ENCODE results near the gene IGFBP7.

Gene IGFBP7

GRCh38 chr4:57131849-57132742 is 21.9 kb upstream of the IGFBP7 start:
- DNase-seq (ENCODE audit: low read depth in 3 of 3), result no peak

DNA sequence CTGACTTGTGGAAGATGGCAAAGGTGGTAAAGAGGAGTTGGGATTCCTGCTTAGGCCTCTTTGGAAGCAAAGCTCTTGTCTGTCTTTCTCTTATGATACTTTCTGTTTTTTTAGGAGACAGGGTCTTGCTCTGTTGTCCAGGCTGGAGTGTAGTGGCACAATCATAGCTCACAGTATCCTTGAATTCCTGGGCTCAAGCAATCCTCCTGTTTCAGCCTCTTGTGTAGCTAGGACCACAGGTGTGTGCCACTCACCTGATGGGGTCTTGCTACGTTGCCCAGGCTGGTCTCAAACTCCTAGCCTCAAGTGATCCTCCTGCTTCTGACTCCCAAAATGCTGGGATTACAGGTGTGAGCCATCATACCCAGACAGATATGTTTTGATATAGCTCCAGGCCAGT is 19.3 kb upstream of the IGFBP7 start:
- DNase-seq (ENCODE audit: low read depth in 3 of 3), result no peak

- DNase-seq (ENCODE audit: low read depth in 3 of 3), result no peak
These were observed 17.2 kb upstream of the IGFBP7 start for GRCh38 chr4:57127361-57127760.

- DNase-seq (ENCODE audit: low read depth in 3 of 3), result no peak
These were observed 15.8 kb upstream of the IGFBP7 start for GRCh38 chr4:57125996-57126395.

GRCh38 chr4:57124145-57124544 is 14.0 kb upstream of the IGFBP7 start:
- DNase-seq (ENCODE audit: low read depth in 3 of 3), result no peak

GRCh38 chr4:57122959-57123358 is 12.8 kb upstream of the IGFBP7 start:
- no peak for DNase-seq (ENCODE audit: low read depth in 3 of 3)

- DNase-seq (ENCODE audit: low read depth in 3 of 3), result no peak
These were observed 9.0 kb upstream of the IGFBP7 start for GRCh38 chr4:57119054-57119651.

DNA sequence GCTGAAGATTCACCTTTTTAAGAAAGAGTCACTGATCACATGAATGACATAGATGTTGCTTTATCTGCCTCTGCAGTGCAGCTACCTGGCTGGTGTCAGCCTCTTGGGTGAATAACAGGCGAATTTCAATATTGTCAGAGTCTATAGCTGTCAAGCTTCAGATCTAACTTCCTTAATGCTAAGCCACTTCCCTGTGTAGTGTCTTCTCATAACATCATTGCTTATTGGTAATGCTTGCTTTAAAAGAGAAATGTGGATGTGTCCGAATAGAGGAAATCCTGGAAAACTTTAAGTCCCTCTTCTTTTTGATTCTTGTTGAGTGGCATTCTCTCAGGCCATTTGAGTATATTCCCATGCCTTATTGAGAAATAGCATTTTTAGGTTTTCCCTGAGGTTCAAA is 7.3 kb upstream of the IGFBP7 start:
- DNase-seq (ENCODE audit: low read depth in 3 of 3), result no peak

GRCh38 chr4:57116245-57116644 is 6.1 kb upstream of the IGFBP7 start:
- DNase-seq (ENCODE audit: low read depth in 3 of 3), result no peak

DNA sequence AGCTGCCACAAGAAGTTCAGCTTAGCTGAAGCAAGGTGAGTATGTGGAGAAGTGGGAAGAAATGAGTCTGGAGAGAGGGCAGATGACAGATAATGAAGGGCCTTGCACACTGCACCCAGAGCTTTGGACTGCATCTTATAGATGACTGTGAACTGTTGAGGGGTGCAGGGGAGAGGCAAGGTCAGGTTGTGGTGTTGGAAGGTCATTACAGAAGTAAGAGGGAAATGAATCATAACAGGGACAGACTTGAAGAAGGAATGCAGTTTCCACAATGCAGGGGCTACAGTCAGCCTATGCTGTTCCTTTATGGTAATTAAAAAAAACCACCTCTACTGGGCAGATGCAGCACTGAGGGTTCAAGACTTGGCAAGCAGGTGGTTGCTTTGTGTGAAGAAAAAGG is 4.8 kb upstream of the IGFBP7 start:
- no peak for DNase-seq (ENCODE audit: low read depth in 3 of 3)

- no peak for DNase-seq (ENCODE audit: low read depth in 3 of 3)
These were observed 3.7 kb upstream of the IGFBP7 start for GRCh38 chr4:57113870-57114269.

DNA sequence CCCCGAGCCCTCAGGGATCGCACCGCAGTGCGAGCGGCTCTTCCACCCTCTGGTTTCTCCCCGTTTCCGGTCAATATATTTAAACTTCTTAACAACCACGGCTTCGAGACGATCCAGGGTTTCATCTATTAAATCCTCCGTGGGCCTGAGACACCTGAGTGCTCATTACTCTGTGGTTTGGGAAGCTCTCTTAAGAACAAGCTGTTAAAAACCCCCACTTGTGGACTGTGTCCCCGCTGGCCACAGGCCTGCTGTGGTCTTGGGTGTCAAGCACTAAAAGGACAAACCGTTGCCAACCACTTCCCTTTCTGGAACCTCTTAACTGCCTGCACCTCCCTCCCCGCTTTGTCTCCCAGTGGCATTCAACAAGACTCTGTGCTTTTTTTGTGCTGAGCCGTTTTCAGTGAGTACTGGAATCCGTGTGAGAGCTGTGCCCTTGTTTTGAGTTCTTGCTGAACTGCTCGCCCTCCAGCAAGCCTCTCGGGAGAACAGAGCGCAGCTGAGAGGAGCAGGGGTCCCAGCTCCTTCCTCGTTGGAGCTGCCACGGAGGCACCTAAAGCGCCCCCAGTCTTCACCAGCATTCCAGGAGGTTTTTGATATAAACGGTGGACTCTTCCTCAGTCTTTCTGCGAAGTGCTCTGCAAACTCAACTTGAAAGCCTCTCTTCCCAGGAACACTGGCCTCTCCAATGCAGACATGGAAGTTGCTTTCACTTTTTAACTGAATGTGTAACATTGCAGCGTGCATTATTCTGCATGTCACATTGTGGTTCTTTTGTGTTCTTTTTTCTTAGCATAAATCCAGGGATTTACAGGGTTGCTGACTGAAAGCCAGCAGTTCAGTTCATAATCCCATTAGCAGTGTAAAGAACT is 691 bp upstream of the IGFBP7 start:
- no peak for DNase-seq (ENCODE audit: low read depth in 3 of 3)

DNA sequence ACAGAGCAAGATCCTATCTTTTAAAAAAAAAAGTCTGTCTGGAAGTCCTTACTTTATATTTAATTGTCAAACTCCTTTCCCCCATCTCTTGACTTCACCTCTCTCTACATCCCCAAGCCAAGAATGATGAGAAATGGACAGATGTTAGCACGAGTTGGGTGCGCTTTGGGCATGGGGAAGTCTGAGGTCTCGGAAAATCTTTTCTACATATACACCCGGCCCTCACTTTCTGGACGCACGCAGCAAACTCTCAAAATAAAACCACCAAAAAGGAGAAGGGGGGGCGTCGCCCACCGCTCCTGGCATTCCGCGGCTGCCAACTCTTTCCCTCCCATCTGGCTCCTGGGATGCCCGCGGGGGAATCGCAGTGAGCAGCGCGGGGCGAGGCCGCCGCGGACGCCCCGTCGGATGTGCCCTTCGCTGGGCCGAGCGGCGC is 756 bp downstream of the IGFBP7 start:
- no peak for DNase-seq (ENCODE audit: low read depth in 3 of 3)

DNA sequence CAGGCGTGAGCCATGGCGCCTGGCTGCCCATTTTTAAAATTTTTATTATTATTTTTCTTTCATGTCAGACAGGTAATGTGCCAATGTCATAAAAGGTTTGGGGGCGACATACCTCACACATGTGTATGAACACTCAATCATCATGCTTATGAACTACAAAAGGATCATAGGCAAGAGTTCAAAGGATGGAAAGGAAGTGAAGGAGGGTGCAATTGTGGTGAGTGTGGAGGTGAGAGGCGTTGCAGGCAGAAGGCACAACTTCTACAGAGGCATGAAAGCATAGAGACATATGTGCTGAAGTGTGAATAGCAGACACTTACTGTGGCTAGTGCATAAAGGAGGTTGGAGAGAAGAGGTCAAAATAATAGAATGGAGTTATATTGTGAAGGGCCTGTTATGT is 4.0 kb downstream of the IGFBP7 start:
- no peak for DNase-seq (ENCODE audit: low read depth in 3 of 3)

GRCh38 chr4:57104706-57105560 is 5.3 kb downstream of the IGFBP7 start:
- no peak for DNase-seq (ENCODE audit: low read depth in 3 of 3)

DNA sequence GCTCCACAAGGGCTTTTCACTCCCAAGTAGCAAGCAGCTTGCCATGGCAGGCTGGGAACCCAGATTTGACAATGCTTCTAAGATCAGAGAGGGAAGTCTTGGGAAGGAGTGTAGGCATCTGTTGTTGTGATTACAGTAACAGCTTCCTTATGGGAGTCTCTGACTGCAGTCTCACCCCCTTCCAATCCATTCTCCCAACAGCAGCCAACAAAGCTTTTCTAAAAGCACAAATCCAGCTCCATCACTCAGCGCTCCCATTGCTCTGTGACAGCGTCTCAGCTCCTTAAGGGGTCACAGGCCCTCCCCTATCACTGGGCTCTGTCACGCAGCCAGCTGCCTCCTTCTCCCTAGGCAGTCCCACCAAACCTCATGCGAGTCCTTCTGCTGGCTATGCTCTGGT is 7.1 kb downstream of the IGFBP7 start:
- DNase-seq (ENCODE audit: low read depth in 3 of 3), result no peak

DNA sequence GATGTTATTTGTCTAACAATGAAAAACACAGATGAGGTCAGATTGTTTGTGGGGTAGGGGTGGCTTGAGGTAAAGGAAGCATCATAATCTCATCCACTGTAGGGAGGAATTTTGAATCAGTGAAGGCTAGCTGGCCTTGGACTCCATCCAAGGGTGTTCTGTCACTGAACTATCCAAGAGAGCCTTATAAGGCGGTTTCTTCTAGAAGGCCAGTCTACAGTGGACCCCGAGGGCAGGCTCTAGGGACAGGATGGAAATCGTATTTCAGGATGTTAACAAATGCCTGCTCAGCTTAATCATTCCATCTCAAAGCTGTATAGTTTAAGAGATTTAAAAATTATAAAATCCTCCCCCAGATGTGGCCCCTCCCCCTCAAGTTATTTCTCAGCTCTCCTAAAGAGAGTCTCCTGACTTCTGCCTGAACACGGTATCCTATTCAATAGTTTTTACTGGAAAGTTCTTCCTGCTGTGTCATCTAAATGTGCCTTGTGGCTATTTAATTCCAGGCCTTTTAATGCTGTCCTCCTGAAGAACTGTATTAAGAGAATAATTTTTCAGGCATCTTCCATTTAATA is 8.0 kb downstream of the IGFBP7 start:
- no peak for DNase-seq (ENCODE audit: low read depth in 3 of 3)

- no peak for DNase-seq (ENCODE audit: low read depth in 3 of 3)
These were observed 9.1 kb downstream of the IGFBP7 start for GRCh38 chr4:57100979-57101651.

DNA sequence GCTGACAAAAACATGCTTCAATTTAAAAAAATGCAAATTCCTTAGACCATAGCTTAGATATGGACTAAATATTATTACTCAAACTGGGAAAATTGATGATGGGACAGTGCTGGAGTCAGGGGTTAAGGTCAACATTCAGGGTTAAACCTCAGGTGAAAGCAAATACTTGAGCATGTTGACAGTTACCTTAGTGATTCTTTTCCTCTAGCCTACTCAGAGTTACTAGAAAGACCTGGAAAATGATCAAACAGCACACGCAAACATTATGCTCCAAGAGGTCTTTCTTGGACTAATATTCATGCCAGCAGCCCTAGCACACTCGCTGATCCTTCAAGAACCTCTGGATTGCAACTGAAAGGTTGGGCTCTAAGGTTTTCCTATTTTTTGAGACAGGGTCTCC is 10.8 kb downstream of the IGFBP7 start:
- no peak for DNase-seq (ENCODE audit: low read depth in 3 of 3)

DNA sequence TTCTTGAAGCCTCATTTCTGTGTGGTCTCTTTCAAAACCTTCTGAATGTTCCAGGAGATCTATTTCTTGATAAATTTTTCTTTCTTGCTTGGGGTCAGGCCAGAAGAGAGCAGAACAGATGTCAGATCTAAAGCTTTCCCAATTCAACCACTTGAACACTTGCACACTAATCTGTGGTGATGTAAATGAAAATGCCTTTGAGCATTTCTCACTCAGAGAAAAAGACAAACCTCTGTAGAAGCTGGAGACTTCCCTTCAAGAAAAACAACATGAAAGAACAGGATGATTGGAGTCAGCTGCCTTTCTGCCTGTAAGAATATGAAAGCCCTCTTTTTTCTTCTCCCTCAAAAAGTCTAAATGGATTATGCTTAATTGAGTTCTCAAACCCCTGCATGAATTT is 11.2 kb downstream of the IGFBP7 start:
- DNase-seq (ENCODE audit: low read depth in 3 of 3), result no peak

GRCh38 chr4:57098415-57098814 is 11.8 kb downstream of the IGFBP7 start:
- no peak for DNase-seq (ENCODE audit: low read depth in 3 of 3)

Data from stimulated activated CD4-positive, alpha-beta T cell treated with anti-CD3 and anti-CD28 coated beads, TNF-alpha, amount 100 ng/mL, for 4 hours (primary cell).